Activated CD4-positive, alpha-beta T cell treated with anti-CD3 and anti-CD28 coated beads, Interleukin-2, amount 50 U/mL, for 48 hours (primary cell): Measurements from ENCODE around the gene PPP5C.
"Not testable (repeated sequence)": the region's sequence is repeated elsewhere in the genome, so short reads cannot be mapped to it uniquely, and the experiment has no call there.

Experiments used
- DNase-seq, 2 experiments: peaks; one replicate each; pipeline ENCODE4 v3.0.0-alpha.2; 2020

The PPP5C gene

GRCh38 chr19:46367426-46367825, 20.5 kb downstream of the PPP5C start:
- no peak for DNase-seq

GRCh38 chr19:46368116-46368515, 21.2 kb downstream of the PPP5C start:
- no peak for DNase-seq

GRCh38 chr19:46369817-46370216, 22.9 kb downstream of the PPP5C start:
- no peak for DNase-seq

- DNase-seq, result no peak
These were observed 24.5 kb downstream of the PPP5C start for GRCh38 chr19:46371371-46371901.

- DNase-seq, result no peak
These were observed 26.1 kb downstream of the PPP5C start for GRCh38 chr19:46372901-46373490.

GRCh38 chr19:46373491-46374359, 26.8 kb downstream of the PPP5C start:
- no peak for DNase-seq

- DNase-seq, result no peak
These were observed 27.9 kb downstream of the PPP5C start for GRCh38 chr19:46374536-46375475.

- DNase-seq, result not testable (repeated sequence)
These were observed 28.7 kb downstream of the PPP5C start for GRCh38 chr19:46375476-46376067.

GRCh38 chr19:46376241-46377153, 29.6 kb downstream of the PPP5C start:
- no peak for DNase-seq

- DNase-seq, result no peak
These were observed 31.4 kb downstream of the PPP5C start for GRCh38 chr19:46378268-46378667.

GRCh38 chr19:46380690-46381089, 33.8 kb downstream of the PPP5C start:
- DNase-seq, result no peak

GRCh38 chr19:46381346-46381745, 34.5 kb downstream of the PPP5C start:
- DNase-seq, result no peak

- no peak for DNase-seq
These were observed 35.0 kb downstream of the PPP5C start for GRCh38 chr19:46381756-46382345.

- no peak for DNase-seq
These were observed 36.4 kb downstream of the PPP5C start for GRCh38 chr19:46383171-46383815.

GRCh38 chr19:46383846-46384245, 37.0 kb downstream of the PPP5C start:
- DNase-seq, result no peak

- no peak for DNase-seq
These were observed 37.5 kb downstream of the PPP5C start for GRCh38 chr19:46384396-46384795.

GRCh38 chr19:46385636-46386035, 38.7 kb downstream of the PPP5C start:
- DNase-seq, result no peak

GRCh38 chr19:46386151-46386550, 39.3 kb downstream of the PPP5C start:
- no peak for DNase-seq

- DNase-seq, result no peak
These were observed 40.3 kb downstream of the PPP5C start for GRCh38 chr19:46386996-46387712.

- no peak for DNase-seq
These were observed 40.8 kb downstream of the PPP5C start for GRCh38 chr19:46387713-46388130.
